HG03442 (cell line): ENCODE data around the gene USB1.

ENCODE experiments used
- ATAC-seq: cut with Tn5 transposase; IDR thresholded peaks from one replicate; pipeline ENCODE4 v1.9.1; 2021; ENCODE audit warnings: mild to moderate bottlenecking, moderate library complexity; ENCODE audit not compliant: unreplicated experiment

The USB1 gene

DNA sequence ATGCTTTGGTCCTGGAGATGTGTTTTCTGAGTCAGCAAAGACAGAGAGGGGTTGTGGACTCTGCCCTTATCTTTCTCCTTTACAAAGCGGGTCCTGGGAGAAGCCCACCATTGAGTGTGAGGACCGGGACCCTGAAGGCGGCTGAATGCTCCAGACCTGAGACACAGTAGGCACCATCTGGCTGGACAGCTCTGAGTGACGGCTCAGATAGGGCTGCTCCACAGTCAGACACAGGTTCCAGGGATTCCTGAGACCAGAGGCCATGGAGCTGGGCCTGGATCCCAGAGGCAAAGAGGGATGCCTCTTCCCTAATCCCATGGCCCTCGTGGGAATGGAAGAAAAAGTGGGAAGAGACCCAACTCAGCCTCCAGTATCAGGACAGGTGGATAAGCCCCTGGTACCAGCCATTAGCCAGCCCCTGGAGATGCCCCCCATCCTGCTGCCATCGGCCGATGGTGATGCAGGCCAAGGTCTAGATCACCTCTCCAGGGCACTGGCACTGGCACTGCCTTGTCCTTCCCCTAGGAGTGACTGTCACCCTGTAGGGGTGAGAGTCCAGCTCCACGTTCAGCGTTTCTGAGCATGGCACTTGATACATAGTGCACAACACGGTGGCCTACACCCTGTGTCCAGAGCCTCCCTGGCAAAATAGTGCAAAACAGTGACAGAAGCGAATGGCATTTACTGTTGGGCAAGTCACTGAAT lies 29.1 kb downstream of the USB1 start:
- ATAC-seq: no peak

DNA sequence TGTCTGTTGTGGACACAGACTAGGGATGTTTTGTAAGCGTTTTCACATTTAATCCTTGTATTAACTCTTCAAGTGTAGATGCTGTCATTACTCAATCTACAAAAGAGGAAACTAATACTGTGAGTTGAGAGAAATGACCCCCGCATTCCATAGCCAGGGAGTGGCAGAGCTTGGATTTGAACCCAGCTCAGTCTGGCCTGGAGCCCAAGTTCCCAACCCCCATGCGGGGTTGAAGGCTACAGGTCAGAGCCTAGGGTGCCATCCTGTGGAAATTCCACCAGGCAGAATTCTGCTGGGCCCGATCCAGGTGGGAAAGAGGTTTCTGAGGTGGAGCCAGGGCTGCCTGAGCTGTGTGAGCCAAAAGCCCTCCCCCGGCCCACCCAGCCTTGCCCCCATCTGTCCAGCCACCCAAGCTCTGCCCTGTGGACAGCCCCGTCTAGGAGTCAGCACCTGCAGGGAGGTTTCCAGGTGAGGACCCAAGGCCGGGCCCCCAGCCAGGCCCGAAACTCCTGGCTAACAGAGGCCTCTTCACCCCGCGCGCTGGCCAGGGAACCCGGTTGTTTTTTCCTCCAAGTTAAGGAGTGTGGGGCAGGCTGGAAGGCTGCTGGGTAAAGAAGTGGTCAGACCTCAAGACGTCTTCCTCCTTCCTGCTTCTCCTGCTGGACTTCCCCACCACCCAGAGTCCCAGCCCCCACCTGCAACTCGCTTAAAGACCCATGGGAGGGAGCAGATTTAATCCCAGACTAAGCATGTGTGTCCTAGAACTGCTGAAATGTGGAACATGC lies 30.0 kb downstream of the USB1 start:
- no peak for ATAC-seq

DNA sequence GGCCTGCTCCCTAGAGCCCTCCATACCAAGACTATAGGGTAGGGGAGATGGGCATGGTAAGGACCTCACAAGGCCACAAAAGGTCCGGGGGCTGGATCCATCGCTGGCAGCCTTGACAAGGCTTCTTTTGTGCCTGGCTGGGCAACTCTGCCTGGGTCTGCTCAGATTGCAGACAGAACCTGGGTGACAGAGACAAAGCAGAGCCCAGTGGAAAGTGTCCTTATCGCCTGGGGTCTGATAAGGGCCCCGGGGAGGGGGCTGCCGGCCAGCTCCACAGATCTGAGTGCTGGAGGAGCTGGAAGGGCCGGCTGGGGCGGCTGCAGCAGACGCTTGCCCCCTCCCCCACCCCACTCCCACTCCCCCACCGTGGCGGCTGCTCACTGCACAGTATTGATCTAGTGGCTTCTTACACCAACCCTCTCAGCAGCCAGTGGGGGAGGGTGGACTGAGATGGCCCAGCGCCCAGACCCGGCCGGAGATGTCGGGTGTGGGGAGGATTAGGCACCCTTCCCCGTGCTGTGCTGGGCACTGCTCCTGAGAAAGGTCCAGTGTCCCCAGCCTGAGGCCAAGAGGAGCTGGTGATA lies 31.6 kb downstream of the USB1 start:
- ATAC-seq: no peak

DNA sequence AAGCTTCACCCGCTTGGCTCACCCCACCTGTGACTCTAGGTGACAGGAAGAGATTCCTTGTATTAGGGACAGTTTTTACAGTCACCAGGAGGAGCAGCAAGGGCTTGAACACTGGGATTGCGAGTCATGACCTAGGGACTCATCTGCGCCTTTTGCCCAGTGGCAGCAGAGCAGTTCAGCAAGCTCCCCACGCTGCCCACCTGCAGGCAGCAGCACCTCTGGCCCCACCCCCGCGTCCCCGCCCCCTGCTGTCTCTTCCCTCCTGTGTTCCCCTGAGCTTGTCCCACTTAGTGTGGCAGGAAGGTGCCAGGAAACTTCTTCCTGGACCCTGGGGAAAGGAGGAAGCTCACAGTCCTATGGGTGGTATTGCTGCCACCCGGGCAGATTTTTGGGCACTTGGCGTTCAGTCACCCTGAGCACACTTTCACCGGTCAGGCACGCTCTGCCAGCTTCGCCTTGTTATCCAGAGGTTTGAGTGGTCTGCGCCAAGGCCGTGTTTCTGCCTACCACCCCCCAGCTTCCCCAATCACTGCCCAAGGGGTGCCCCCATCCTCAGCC lies 33.0 kb downstream of the USB1 start:
- ATAC-seq: no peak

- ATAC-seq: no peak
Observed at GRCh38 chr16:58034774-58035173, 33.6 kb downstream of the USB1 start.

GRCh38 chr16:58035356-58036170 lies 34.4 kb downstream of the USB1 start:
- no peak for ATAC-seq

DNA sequence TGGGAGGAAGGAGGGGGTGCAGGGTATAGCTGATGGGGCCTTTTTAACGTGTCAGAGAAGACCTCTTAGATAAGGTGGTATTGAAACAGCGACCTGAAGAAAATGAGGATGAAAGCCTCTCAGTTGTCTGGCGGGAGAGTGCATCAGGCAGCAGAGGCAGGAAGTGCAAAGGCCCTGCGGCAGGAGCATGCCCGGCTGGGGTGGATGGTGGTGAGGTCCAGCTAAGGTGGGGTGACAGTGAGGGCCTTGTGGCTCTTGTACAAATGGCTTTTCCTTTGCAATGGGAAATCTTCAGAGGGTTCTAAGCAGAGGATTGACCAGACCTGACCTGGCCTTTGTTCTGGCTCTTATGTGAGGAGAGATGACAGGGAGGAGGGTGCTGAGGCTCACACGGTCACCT lies 35.7 kb downstream of the USB1 start:
- ATAC-seq: no peak

- no peak for ATAC-seq
Observed at GRCh38 chr16:58037365-58038057, 36.3 kb downstream of the USB1 start.

GRCh38 chr16:58038219-58038641 lies 37.0 kb downstream of the USB1 start:
- no peak for ATAC-seq

DNA sequence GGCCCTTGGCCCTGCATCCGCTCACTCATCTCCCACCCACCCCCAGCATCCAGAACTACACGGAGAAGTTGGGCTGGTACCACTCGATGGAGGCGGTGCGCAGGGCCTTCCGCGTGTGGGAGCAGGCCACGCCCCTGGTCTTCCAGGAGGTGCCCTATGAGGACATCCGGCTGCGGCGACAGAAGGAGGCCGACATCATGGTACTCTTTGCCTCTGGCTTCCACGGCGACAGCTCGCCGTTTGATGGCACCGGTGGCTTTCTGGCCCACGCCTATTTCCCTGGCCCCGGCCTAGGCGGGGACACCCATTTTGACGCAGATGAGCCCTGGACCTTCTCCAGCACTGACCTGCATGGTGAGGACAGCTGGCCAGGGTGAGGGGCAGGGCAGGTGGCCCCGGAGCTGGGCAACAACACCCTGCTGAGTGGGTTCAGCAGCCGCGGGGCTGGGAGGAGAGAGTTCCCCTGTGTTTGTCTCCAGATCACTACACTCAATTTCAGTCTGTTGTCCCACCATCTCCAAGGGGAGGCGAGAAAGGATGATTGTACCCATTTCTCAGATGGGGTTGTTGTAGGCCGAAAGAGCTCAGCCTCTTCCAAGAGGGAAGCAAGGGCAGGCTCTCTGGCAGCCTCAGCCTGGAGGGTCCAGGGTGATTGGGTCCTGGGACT lies 38.8 kb downstream of the USB1 start:
- ATAC-seq: no peak

GRCh38 chr16:58040496-58040846 lies 39.3 kb downstream of the USB1 start:
- no peak for ATAC-seq

- no peak for ATAC-seq
Observed at GRCh38 chr16:58040945-58041627, 39.9 kb downstream of the USB1 start.

- no peak for ATAC-seq
Observed at GRCh38 chr16:58041628-58041955, 40.4 kb downstream of the USB1 start.

DNA sequence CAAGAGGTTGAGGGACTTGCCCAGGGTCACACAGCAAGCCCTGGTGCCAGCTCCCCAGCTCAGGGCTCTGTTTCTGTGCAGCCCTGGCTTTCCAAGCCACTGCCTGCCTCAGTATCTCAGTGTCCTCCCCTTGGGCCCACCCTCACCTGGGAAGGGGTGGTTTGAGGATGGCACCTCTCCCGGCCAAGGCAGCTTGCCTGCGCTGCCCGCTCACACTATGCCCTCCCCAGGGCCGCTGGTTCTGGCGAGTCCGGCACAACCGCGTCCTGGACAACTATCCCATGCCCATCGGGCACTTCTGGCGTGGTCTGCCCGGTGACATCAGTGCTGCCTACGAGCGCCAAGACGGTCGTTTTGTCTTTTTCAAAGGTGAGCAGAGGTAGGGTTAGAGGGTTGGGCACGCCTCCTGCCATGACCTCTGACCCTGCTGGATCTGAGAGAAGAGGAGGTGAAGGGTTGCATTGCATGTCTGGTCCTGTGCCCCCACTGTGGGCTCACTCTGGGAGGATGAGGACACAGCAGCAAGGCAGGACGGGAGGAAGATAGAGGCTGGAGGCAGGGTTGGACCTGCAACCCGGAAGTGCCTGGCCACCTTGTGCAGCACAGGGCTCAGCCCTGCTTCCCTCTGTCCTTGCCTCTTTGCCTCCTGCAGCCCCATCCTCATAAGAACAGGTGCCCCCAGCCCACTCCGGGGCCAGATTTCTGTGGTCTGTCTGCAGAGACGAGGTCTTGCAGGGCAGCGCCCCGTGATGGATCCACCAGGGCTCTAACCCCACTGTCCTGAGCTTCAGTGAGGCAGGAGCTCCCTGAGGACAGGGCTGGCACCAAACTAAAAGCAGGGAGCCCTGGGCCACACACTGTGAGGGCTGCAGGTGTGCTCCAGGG lies 41.0 kb downstream of the USB1 start:
- no peak for ATAC-seq

DNA sequence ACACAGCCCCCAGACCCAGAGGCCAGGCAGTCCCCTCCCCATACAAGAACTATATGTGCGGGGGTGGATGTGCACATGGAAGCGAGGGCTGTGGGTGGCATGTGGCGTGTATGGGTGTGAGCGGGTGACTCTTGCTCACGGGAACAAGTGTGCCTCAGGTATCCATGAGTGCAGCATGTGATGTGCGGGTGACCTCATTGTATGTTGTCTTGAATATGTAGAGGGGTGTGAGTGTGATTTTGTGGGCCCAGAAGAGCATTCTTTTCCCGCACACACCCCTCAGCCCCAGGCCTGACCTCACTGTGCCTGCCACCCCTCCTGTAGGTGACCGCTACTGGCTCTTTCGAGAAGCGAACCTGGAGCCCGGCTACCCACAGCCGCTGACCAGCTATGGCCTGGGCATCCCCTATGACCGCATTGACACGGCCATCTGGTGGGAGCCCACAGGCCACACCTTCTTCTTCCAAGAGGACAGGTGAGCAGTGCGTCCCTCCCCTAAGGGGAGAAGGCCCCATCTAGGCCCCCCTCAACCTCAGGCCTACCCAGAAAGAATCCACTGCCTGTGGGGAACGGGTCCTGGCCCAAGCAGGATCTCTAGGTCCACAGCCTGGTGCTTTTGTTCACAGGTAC lies 41.8 kb downstream of the USB1 start:
- no peak for ATAC-seq

- no peak for ATAC-seq
Observed at GRCh38 chr16:58043571-58044155, 42.5 kb downstream of the USB1 start.

DNA sequence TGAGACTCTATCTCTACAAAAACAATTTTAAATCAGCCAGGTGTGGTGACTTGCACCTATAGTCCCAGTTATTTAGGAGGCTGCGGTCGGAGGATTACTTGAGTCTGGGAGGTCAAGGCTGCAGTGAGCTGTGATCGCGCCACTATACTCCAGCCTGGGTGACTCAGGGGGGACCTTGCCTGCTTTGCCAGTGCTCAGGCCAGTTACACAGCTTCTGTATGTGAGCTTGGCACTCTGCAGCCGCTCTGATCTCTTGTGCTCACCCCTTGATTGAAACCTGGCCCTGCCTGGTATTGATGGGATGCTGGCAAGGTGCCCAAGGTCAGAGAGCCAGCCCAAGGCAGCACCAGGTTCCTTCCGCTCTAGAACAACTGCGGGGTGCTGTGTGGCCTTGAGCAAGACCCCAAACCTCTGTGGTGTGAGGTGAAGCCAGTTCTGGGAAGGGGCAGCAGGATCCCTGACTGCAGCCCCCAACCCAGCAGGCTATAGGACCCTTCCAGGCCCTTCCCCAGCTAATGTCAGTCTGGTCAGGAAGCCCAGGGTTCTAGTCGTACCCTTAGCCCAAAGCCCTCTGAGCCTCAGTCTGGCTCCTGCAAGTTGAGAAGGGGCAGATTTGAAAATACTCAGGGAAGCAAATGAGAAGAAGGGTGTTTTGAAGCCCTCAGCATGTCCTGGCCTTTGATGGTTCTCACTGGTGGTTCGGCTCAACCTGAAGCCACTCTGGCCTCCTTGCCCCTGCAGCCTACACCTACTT lies 43.2 kb downstream of the USB1 start:
- ATAC-seq: no peak
